SJSA1 (cell line): ENCODE data around the gene HOXB3. TPM values are rescaled to one million over a fixed set of nuclear protein-coding genes. Genes with fewer than 3 reads are reported as not detected.

Source experiments
- DNase-seq, 2 experiments: peaks; one replicate each; pipeline ENCODE4 v3.0.0-alpha.2; 2015 to 2020; ENCODE audit warnings: low spot score in 2 of 2, low read depth in 1 of 2
- H3K27ac ChIP-seq: fragments of 250-450 bp; sonication (Bioruptor Pico); 2 replicates; pipeline ENCODE4 v1.5.1; 2020; ENCODE audit warnings: mild to moderate bottlenecking, moderate library complexity
- H3K27me3 ChIP-seq: fragments of 250-450 bp; sonication (Bioruptor Pico); replicated peaks from 2 replicates; pipeline ENCODE4 v1.5.1; 2020; ENCODE audit warnings: mild to moderate bottlenecking, moderate library complexity
- H3K36me3 ChIP-seq: fragments of 250-450 bp; sonication (Bioruptor Pico); 2 replicates; pipeline ENCODE4 v1.5.1; 2020; ENCODE audit warnings: mild to moderate bottlenecking
- H3K4me1 ChIP-seq: fragments of 250-450 bp; sonication (Bioruptor Pico); replicated peaks from 2 replicates; pipeline ENCODE4 v1.6.1; 2021; ENCODE audit warnings: mild to moderate bottlenecking
- H3K4me3 ChIP-seq: fragments of 250-450 bp; sonication (Bioruptor Pico); 2 replicates; pipeline ENCODE4 v1.5.1; 2020; ENCODE audit warnings: mild to moderate bottlenecking
- H3K9me3 ChIP-seq: fragments of 250-450 bp; sonication (Bioruptor Pico); replicated peaks from 2 replicates; pipeline ENCODE4 v1.5.1; 2020; ENCODE audit warnings: mild to moderate bottlenecking
- total RNA-seq: library from RNA; depleted of rRNA; stranded (reverse); fragments of >200 nt; shearing (Covaris generic); gene quantifications from 2 replicates; pipeline ENCODE4 v1.2.3, GENCODE V29; 2014

Gene HOXB3
- total RNA-seq, 1 experiment from 2014 or later, result 5.2 TPM

- DNase-seq, result no peak
- Histone ChIP-seq H3K4me3 (no peak overlapping the region), H3K27ac (no peak overlapping the region), H3K4me1 (0 out of 2 replicates have a peak, but pooled peaks cover 3% of the 10 kb centered on the region), H3K9me3 (no peaks in the 10 kb centered on the region), H3K36me3 (peaks cover 10% of the 10 kb centered on the region; the same call in 1 of the 2 replicates), H3K27me3 (no peaks in the 10 kb centered on the region)
Measured at GRCh38 chr17:48548523-48549280, 41.3 kb downstream of the HOXB3 start.

- Histone ChIP-seq H3K9me3 (no peaks in the 10 kb centered on the region), H3K27me3 (no peaks in the 10 kb centered on the region), H3K4me3 (no peak overlapping the region), H3K27ac (no peak overlapping the region), H3K36me3 (peaks cover 10% of the 10 kb centered on the region; the same call in 1 of the 2 replicates), H3K4me1 (peaks cover 7% of the 10 kb centered on the region)
- no peak for DNase-seq
Measured at GRCh38 chr17:48547808-48548522, 42.1 kb downstream of the HOXB3 start.

- H3K36me3 ChIP-seq, result peaks cover 10% of the 10 kb centered on the region; the same call in 1 of the 2 replicates
- no peaks in the 10 kb centered on the region for H3K27me3 ChIP-seq
- no peak overlapping the region for H3K4me3 ChIP-seq
- no peak overlapping the region for H3K27ac ChIP-seq
- no peaks in the 10 kb centered on the region for H3K9me3 ChIP-seq
- DNase-seq, result no peak
- H3K4me1 ChIP-seq, result peaks cover 11% of the 10 kb centered on the region
Measured at GRCh38 chr17:48546924-48547807, 42.9 kb downstream of the HOXB3 start.

- Histone ChIP-seq H3K27me3 (no peaks in the 10 kb centered on the region), H3K4me1 (peaks cover 11% of the 10 kb centered on the region), H3K9me3 (no peaks in the 10 kb centered on the region), H3K36me3 (peaks cover 10% of the 10 kb centered on the region; the same call in 1 of the 2 replicates), H3K27ac (no peak overlapping the region), H3K4me3 (no peak overlapping the region)
- DNase-seq, result no peak
Measured at GRCh38 chr17:48546137-48546923, 43.7 kb downstream of the HOXB3 start.

GRCh38 chr17:48545539-48545938 is 44.5 kb downstream of the HOXB3 start:
- Histone ChIP-seq H3K27me3 (no peaks in the 10 kb centered on the region), H3K4me1 (peaks cover 11% of the 10 kb centered on the region), H3K27ac (no peak overlapping the region), H3K36me3 (peaks cover 8% of the 10 kb centered on the region; the same call in 1 of the 2 replicates), H3K4me3 (no peak overlapping the region), H3K9me3 (no peaks in the 10 kb centered on the region)
- no peak for DNase-seq

- Histone ChIP-seq H3K36me3 (peaks cover 2% of the 10 kb centered on the region; the same call in 1 of the 2 replicates), H3K9me3 (no peaks in the 10 kb centered on the region), H3K27me3 (no peaks in the 10 kb centered on the region), H3K4me1 (peaks cover 11% of the 10 kb centered on the region), H3K27ac (peak within 1 kb of the TSS; percentile 46), H3K4me3 (peak within 1 kb of the TSS; percentile 48)
- no peak for DNase-seq
Measured at GRCh38 chr17:48545022-48545375, 45.0 kb downstream of the HOXB3 start, which contains the start of gene HOXB2. TSS of gene HOXB2 (minus strand) at chr17:48545109. CDS start at chr17:48544911, 198 bp downstream.

GRCh38 chr17:48544349-48545021 is 45.6 kb downstream of the HOXB3 start:
- H3K27ac ChIP-seq, result peak overlapping the region; percentile 46
- H3K36me3 ChIP-seq, result no peaks in the 10 kb centered on the region
- peak; percentile 56 to 79 for DNase-seq
- no peaks in the 10 kb centered on the region for H3K9me3 ChIP-seq
- H3K4me1 ChIP-seq, result peaks cover 11% of the 10 kb centered on the region
- H3K4me3 ChIP-seq, result peak overlapping the region; percentile 48
- H3K27me3 ChIP-seq, result no peaks in the 10 kb centered on the region

GRCh38 chr17:48543854-48544348 is 46.1 kb downstream of the HOXB3 start:
- Histone ChIP-seq H3K4me3 (peak overlapping the region; percentile 48), H3K27me3 (no peaks in the 10 kb centered on the region), H3K36me3 (no peaks in the 10 kb centered on the region), H3K27ac (peak overlapping the region; percentile 46), H3K4me1 (peaks cover 11% of the 10 kb centered on the region), H3K9me3 (no peaks in the 10 kb centered on the region)
- peak in 1 of 2 experiments; percentile 69 for DNase-seq

GRCh38 chr17:48543107-48543853 is 46.8 kb downstream of the HOXB3 start:
- H3K27ac ChIP-seq, result no peak overlapping the region
- H3K9me3 ChIP-seq, result no peaks in the 10 kb centered on the region
- H3K4me3 ChIP-seq, result peak overlapping the region; percentile 48
- H3K27me3 ChIP-seq, result no peaks in the 10 kb centered on the region
- H3K36me3 ChIP-seq, result no peaks in the 10 kb centered on the region
- peaks cover 11% of the 10 kb centered on the region for H3K4me1 ChIP-seq
- peak; percentile 74 to 85 for DNase-seq

- Histone ChIP-seq H3K36me3 (no peaks in the 10 kb centered on the region), H3K9me3 (no peaks in the 10 kb centered on the region), H3K4me1 (peaks cover 11% of the 10 kb centered on the region), H3K27ac (no peak overlapping the region), H3K27me3 (no peaks in the 10 kb centered on the region), H3K4me3 (peak overlapping the region; percentile 48)
- DNase-seq, result no peak
Measured at GRCh38 chr17:48542698-48543106, 47.3 kb downstream of the HOXB3 start.

GRCh38 chr17:48542114-48542656 is 47.9 kb downstream of the HOXB3 start:
- Histone ChIP-seq H3K27me3 (no peaks in the 10 kb centered on the region), H3K4me1 (peaks cover 12% of the 10 kb centered on the region), H3K36me3 (no peaks in the 10 kb centered on the region), H3K27ac (no peak overlapping the region), H3K9me3 (no peaks in the 10 kb centered on the region), H3K4me3 (no peak overlapping the region)
- DNase-seq, result no peak
